ENCODE data around the gene COQ9. TPM values are rescaled to one million over a fixed set of nuclear protein-coding genes. Genes with fewer than 3 reads are reported as not detected.
"Not testable (repeated sequence)": the region's sequence is repeated elsewhere in the genome, so short reads cannot be mapped to it uniquely, and the experiment has no call there.

The COQ9 gene
- total RNA-seq, 1 experiment from 2014 or later: 43.3 TPM

- not testable (repeated sequence) for DNase-seq; H3K27me3 ChIP-seq (ENCODE audit: control insufficient read depth, insufficient read depth, low read length); H3K4me3 ChIP-seq (ENCODE audit: insufficient read depth, low read depth, low read length); H3K36me3 ChIP-seq (replicated peaks; ENCODE audit: control insufficient read depth, insufficient read depth, low read length)
Measured at GRCh38 chr16:57440551-57440950, 6.7 kb upstream of the COQ9 start.

DNA sequence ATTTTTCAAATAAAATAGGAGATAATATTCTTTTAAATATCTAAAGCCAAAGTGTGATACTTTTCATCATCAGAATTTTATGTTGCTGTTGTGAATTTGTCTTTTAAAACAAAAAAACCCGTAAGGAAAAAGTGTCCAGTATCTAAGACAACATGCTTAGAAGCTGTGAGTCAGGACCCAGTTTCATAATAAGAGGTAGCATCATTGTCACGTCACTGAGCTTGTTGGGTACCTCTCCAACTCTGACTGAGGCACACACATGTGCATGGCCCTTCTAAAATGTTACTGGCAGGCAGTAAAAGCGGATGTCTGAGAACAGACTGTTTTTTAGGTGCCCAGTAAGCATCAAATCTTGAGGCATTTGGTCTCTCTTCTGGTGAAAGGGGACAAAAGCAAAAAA lies 2.6 kb upstream of the COQ9 start:
- DNase-seq: no peak
- Histone ChIP-seq H3K4me3 (ENCODE audit: insufficient read depth, low read depth, low read length) (no peak overlapping the region), H3K36me3 (replicated peaks; ENCODE audit: control insufficient read depth, insufficient read depth, low read length) (peaks cover 1% of the 10 kb centered on the region), H3K27me3 (ENCODE audit: control insufficient read depth, insufficient read depth, low read length) (no peaks in the 10 kb centered on the region)

GRCh38 chr16:57445510-57445909 lies 1.8 kb upstream of the COQ9 start:
- no peak for DNase-seq
- no peak overlapping the region for H3K4me3 ChIP-seq (ENCODE audit: insufficient read depth, low read depth, low read length)
- peaks cover under 1% of the 10 kb centered on the region for H3K36me3 ChIP-seq (replicated peaks; ENCODE audit: control insufficient read depth, insufficient read depth, low read length)
- H3K27me3 ChIP-seq (ENCODE audit: control insufficient read depth, insufficient read depth, low read length): no peaks in the 10 kb centered on the region

- no peak for DNase-seq
Measured at GRCh38 chr16:57446531-57447185, 621 bp upstream of the COQ9 start.

DNA sequence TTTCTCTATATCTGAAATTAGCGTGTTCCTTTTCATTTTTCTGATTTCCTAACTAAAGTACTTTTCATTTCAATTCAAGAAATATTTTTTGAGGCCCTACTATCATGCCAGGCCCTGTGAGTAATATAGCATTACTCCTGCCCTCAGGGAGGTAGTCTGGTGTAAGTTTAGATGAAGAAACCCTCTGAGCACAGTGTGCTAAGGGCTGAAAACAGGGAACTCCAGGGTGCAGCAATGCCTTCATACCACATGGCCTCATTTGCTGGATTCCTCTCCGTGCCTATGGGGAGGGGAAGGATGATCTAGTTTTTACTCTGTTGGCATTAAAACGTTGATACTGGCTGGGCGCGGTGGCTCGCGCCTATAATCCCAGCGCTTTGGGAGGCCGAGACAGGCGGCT lies 4.7 kb downstream of the COQ9 start:
- DNase-seq: no peak
- Histone ChIP-seq H3K36me3 (replicated peaks; ENCODE audit: control insufficient read depth, insufficient read depth, low read length) (peaks cover 20% of the 10 kb centered on the region), H3K27me3 (ENCODE audit: control insufficient read depth, insufficient read depth, low read length) (no peaks in the 10 kb centered on the region), H3K4me3 (ENCODE audit: insufficient read depth, low read depth, low read length) (no peak overlapping the region)

More at GRCh38 chr16:57446531-57447185, 621 bp upstream of the COQ9 start:
- peaks cover 1% of the 10 kb centered on the region for H3K36me3 ChIP-seq (replicated peaks; ENCODE audit: control insufficient read depth, insufficient read depth, low read length)
- no peaks in the 10 kb centered on the region for H3K27me3 ChIP-seq (ENCODE audit: control insufficient read depth, insufficient read depth, low read length)
- H3K4me3 ChIP-seq (ENCODE audit: insufficient read depth, low read depth, low read length): peak overlapping the region; percentile 93

- peak within 1 kb of the TSS; percentile 76 for H3K4me3 ChIP-seq (ENCODE audit: insufficient read depth, low read depth, low read length)
- peak; percentile 94 for DNase-seq
- peaks cover 44% of the 10 kb centered on the region for H3K36me3 ChIP-seq (replicated peaks; ENCODE audit: control insufficient read depth, insufficient read depth, low read length)
- no peaks in the 10 kb centered on the region for H3K27me3 ChIP-seq (ENCODE audit: control insufficient read depth, insufficient read depth, low read length)
Measured at GRCh38 chr16:57462209-57462977, 15.1 kb downstream of the COQ9 start, which contains the start of gene POLR2C. POLR2C (plus strand) TSS chr16:57462679; CDS start chr16:57462725, 46 bp downstream.

DNA sequence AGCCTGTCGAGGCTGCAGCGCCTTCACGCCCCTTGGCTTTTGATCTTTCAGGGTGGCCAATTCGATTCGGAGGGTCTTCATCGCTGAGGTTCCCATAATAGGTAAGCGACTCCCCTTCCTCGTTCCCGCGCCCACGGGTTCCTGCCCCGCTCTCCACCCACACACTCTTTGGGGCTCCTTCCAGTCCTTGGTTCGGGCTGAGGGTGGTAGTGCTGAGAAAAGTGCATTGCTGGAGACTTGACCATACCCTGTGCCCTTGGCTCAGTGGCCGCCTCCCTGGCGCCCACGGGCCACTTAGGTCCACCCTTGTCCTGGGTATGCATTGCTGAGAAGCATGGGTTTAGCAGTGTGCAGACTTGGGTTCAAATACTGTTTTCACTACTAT lies 15.7 kb downstream of the COQ9 start:
- Histone ChIP-seq H3K27me3 (ENCODE audit: control insufficient read depth, insufficient read depth, low read length) (no peaks in the 10 kb centered on the region), H3K4me3 (ENCODE audit: insufficient read depth, low read depth, low read length) (peak overlapping the region; percentile 76), H3K36me3 (replicated peaks; ENCODE audit: control insufficient read depth, insufficient read depth, low read length) (peaks cover 38% of the 10 kb centered on the region)
- DNase-seq: no peak

- no peak for DNase-seq
- Histone ChIP-seq H3K36me3 (replicated peaks; ENCODE audit: control insufficient read depth, insufficient read depth, low read length) (peaks cover 32% of the 10 kb centered on the region), H3K4me3 (ENCODE audit: insufficient read depth, low read depth, low read length) (no peak overlapping the region), H3K27me3 (ENCODE audit: control insufficient read depth, insufficient read depth, low read length) (no peaks in the 10 kb centered on the region)
Measured at GRCh38 chr16:57464523-57464922, 17.2 kb downstream of the COQ9 start.

DNA sequence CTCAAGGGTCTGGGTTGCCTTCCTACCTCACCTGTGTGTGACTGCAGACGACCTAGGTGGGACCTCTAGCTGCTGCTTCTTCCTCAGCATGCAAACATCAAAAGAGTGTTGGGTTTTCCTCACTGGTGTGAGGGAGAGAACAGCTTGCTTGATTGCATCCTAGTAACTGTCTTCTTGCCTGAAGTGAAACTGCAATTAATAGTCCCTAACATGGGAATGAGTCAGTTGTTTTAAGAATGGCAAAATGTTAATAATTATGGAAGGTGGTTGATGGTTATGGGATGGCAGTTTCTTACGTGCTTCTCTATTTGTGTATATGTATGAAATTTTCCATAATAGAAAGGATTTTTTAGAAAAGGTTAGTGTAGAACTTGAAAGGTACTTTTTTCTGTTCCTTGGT lies 21.1 kb downstream of the COQ9 start:
- DNase-seq: no peak
- Histone ChIP-seq H3K27me3 (ENCODE audit: control insufficient read depth, insufficient read depth, low read length) (no peaks in the 10 kb centered on the region), H3K36me3 (replicated peaks; ENCODE audit: control insufficient read depth, insufficient read depth, low read length) (peaks cover 36% of the 10 kb centered on the region), H3K4me3 (ENCODE audit: insufficient read depth, low read depth, low read length) (no peak overlapping the region)

DNA sequence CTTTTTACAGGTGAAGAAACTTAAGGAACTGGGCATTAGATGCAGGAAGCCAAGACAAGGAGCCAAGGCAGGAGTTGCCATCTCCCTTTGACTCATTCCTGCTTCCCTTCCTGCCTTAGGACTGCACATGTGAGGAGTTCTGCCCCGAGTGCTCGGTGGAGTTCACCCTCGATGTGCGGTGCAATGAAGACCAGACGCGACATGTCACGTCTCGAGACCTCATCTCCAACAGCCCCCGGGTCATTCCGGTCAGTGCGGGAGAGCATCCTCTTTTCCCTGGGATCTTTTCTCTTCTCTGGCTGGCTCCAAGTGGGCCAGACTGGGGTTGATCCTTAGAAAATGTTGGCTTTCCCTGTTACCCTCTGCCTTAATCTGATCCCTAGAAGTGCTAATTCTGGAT lies 21.8 kb downstream of the COQ9 start:
- no peak for DNase-seq

GRCh38 chr16:57469917-57470470 lies 22.7 kb downstream of the COQ9 start:
- peaks cover 32% of the 10 kb centered on the region for H3K36me3 ChIP-seq (replicated peaks; ENCODE audit: control insufficient read depth, insufficient read depth, low read length)
- no peak overlapping the region for H3K4me3 ChIP-seq (ENCODE audit: insufficient read depth, low read depth, low read length)
- no peak for DNase-seq
- H3K27me3 ChIP-seq (ENCODE audit: control insufficient read depth, insufficient read depth, low read length): no peaks in the 10 kb centered on the region

More for the DNA sequence above, 21.8 kb downstream of the COQ9 start:
- no peaks in the 10 kb centered on the region for H3K27me3 ChIP-seq (ENCODE audit: control insufficient read depth, insufficient read depth, low read length)
- peaks cover 34% of the 10 kb centered on the region for H3K36me3 ChIP-seq (replicated peaks; ENCODE audit: control insufficient read depth, insufficient read depth, low read length)
- no peak overlapping the region for H3K4me3 ChIP-seq (ENCODE audit: insufficient read depth, low read depth, low read length)

GRCh38 chr16:57470711-57471110 lies 23.4 kb downstream of the COQ9 start:
- no peak for DNase-seq
- Histone ChIP-seq H3K4me3 (ENCODE audit: insufficient read depth, low read depth, low read length) (no peak overlapping the region), H3K27me3 (ENCODE audit: control insufficient read depth, insufficient read depth, low read length) (no peaks in the 10 kb centered on the region), H3K36me3 (replicated peaks; ENCODE audit: control insufficient read depth, insufficient read depth, low read length) (peaks cover 31% of the 10 kb centered on the region)

GRCh38 chr16:57471209-57471608 lies 23.9 kb downstream of the COQ9 start:
- Histone ChIP-seq H3K4me3 (ENCODE audit: insufficient read depth, low read depth, low read length) (no peak overlapping the region), H3K36me3 (replicated peaks; ENCODE audit: control insufficient read depth, insufficient read depth, low read length) (peaks cover 27% of the 10 kb centered on the region), H3K27me3 (ENCODE audit: control insufficient read depth, insufficient read depth, low read length) (no peaks in the 10 kb centered on the region)
- DNase-seq: no peak

DNA sequence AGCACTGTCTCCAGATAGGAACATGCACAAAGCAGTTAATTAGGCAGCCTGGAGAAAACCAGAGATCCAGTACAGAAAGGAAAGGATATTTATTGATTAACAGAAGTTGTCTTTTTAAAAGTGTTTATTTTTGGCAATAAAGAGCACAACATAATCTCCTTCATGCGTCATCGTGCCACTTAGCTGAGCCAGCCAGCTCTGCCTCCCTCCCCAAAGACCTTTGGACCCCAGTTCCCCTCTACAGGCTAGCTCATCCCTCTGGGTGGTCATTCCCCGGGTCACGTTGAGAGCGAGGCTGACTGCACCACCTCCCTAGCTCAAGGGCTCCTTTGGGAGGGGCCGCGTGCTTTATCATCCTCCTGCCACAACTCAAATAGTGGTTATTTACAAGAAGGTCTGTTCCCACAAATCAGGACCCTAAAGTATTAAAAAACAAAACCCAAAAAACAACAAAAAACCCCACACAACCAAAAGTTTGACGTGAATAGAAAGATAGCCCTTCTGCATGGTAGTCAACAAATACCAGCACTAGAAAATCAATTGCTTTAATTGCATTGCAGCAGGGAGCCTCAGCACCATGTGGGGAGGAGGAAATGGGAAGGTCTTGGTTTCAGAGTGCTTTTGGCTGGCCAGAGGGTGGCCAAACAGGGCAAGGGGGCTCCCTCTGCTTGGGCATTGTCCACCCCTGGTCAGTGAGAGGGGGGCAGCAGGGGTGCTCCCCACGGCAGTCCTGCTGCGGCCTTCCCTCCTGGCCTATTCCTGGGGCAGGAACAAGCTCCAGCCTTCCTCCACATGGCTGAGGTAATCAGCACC lies 24.8 kb downstream of the COQ9 start:
- Histone ChIP-seq H3K4me3 (ENCODE audit: insufficient read depth, low read depth, low read length) (no peak overlapping the region), H3K36me3 (replicated peaks; ENCODE audit: control insufficient read depth, insufficient read depth, low read length) (peaks cover 23% of the 10 kb centered on the region), H3K27me3 (ENCODE audit: control insufficient read depth, insufficient read depth, low read length) (no peaks in the 10 kb centered on the region)
- peak; percentile 82 for DNase-seq
